HG02970 (cell line): Measurements from ENCODE around the gene TTLL7.

Experiments
- ATAC-seq: cut with Tn5 transposase; IDR thresholded peaks from one replicate; pipeline ENCODE4 v1.9.1; 2021; ENCODE audit warnings: mild to moderate bottlenecking, moderate library complexity, moderate number of reproducible peaks; ENCODE audit not compliant: unreplicated experiment, low FRiP score

The TTLL7 gene, protein sequence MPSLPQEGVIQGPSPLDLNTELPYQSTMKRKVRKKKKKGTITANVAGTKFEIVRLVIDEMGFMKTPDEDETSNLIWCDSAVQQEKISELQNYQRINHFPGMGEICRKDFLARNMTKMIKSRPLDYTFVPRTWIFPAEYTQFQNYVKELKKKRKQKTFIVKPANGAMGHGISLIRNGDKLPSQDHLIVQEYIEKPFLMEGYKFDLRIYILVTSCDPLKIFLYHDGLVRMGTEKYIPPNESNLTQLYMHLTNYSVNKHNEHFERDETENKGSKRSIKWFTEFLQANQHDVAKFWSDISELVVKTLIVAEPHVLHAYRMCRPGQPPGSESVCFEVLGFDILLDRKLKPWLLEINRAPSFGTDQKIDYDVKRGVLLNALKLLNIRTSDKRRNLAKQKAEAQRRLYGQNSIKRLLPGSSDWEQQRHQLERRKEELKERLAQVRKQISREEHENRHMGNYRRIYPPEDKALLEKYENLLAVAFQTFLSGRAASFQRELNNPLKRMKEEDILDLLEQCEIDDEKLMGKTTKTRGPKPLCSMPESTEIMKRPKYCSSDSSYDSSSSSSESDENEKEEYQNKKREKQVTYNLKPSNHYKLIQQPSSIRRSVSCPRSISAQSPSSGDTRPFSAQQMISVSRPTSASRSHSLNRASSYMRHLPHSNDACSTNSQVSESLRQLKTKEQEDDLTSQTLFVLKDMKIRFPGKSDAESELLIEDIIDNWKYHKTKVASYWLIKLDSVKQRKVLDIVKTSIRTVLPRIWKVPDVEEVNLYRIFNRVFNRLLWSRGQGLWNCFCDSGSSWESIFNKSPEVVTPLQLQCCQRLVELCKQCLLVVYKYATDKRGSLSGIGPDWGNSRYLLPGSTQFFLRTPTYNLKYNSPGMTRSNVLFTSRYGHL

DNA sequence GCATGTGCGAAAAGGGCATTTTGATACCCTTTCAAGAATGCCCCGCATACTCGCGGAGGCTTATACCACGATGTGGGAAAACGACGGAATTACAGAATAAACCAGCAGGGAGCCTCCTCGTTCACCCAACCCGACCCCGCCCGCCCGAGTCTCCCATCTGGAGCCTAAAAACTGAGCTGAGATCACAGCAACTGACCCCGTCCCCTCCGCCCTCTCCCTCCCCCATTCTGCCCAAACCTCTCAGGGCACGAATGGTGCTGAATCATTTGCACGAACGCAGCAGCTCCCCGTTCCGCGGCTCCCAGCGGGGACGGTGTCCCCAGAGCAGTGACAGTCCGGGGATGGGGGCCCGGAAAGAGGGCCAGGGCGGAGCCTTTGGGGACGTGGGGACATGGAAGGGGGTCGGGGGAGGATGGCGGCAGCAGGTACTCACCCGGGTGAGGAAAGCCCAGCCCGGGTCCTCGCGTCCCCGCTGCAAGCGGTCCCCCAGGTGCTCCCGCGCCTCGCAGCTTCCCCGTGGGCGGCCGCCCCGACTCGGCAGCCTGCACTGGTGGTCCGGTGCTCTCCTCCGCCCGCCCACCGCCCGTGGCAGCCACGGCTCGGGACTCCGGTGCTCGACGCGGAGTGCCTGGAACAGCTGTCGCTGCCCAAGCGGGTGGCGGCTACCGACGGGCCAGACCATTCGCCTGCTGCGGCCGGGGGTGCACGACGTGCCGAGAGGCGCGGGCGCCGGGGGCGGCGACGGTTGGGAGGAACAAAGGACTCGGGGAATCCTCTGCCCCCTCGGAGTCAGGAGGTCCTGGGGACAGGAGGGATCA is at the start of gene TTLL7:
TTLL7 (minus strand) TSS at position 635 of the 818 bp plus-strand sequence. CDS start 46,921 bp downstream, outside the sequence.
- ATAC-seq, result peak; percentile 83

DNA sequence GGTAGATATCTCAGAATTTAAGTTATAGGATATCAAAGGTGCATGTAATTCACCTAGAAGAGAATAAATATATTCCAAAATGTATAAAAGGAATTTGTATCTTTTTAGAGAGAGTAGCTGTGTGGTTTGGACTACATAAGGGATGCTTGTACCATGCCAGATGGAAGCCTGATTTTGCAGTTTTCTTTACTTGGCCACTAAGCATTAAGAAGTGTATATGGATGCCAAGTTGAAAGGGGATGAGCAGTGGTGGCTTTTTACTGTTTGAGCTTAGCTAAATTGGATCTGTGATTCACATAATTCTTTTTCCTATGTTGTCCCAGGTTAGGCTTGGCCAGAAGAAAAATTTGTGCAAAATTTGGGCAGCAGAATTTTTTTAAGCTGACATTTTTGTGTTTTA is 43.5 kb upstream of the TTLL7 start:
- no peak for ATAC-seq

DNA sequence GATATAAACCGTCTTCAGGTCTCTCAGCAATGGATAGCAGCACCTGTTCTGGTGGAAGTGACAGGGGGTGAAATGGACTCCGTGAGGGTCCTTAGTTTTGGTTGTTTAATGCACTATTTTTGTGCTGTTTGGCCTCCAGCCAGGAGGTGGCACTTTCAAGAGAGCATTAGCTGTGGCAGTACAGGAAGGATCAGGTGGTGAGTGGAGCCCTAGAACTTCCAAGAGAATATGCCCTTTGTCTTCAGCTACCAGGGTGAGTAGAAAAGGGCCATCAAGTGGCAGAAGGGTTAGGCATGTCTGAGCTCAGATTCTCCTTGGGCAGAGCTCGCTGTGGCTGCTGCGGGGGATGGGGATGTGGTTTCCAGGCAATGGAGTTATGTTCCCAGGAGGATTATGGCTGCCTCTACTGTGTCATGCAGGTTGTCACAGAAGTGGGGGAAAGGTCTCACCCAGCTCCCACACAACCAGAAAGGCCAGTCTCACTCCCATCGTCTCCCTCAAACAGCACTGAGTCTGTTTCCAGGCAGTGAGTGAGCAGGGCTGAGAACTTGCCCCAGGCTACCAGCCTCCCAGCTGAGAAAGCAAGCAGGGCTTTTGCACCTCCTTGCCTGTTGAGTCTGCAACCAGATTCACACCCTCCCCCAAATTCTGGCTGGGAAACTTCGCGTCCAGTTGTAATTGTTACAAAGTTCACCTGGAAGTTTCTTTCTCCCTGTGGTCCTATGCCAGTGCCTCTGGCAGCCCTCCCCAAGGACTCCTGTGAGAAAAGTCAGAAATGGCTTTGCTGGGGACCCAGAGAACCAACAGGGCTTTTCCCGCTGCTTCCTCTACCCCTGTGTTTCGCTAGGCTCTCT is 39.1 kb upstream of the TTLL7 start:
- ATAC-seq, result no peak

DNA sequence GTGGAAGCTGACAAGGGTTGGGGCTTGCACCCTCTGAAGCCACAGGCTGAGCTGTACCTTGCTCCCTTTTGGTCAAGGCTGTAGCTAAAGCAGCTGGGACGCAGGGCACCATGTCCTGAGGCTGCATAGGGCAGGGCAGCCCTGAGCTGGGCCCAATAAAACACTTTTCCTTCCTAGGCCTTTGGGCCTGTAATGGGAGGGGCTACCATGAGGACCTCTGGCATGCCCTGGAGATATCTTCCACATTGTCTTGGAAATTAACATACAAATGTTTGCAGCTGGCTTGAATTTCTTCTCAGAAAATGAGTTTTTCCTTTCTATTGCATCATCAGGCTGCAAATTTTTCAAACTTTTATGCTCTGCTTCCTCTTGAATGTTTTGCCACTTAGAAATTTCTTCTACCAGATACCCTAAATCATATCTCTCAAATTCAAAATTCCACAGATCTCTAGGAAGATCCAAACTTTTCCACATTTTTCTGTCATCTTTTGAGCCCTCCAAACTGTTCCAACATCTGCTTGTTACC is 32.9 kb upstream of the TTLL7 start:
- ATAC-seq, result no peak

DNA sequence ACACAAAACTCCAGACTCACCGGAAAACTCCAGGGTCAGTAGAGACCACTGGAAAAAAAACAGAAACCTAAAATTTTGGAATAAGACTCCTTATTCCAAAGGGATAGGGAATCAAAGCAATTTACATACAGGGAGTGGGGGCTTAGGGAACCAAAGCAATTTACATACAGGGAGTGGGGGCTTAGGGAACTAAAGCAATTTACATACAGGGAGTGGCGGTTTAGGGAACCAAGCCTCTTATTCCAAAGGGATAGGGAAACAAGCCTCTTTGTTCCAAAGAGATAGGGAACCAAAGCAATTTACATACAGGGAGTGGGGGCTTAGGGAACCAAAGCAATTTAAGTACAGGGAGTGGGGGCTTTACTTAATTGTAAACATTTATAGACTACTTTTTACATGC is 28.4 kb upstream of the TTLL7 start:
- ATAC-seq, result no peak

DNA sequence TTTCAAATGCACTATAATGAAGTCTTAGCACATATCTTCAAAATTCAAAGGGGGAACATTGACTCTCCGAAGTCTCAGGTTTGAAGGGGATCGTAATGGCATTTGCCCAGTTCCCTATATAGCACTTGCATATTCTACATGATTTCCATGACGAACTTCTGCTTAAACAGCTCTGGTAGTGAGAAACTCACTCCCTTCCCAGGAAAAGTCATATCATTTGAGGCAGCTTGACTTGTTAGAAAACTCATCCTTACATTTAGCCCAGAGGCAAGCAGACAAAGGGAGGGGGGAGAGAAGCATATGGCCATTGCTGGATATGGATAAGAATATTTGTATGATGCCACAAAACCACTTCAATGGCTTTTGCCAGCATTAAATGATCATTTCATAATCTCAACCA is 27.0 kb upstream of the TTLL7 start:
- ATAC-seq, result no peak

DNA sequence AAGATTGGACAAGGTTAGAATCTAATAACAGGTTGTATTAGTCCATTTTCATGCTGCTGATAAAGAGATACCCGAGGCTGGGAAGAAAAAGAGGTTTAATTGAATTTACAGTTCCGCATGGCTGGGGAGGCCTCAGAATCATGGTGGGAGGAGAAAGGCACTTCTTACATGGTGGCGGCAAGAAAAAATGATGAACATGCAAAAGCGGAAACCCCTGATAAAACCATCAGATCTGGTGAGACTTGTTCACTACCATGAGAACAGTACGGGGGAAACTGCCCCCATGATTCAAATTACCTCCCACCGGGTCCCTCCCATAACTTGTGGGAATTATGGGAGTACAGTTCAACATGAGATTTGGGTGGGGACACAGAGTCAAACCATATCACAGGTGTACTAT is 22.9 kb upstream of the TTLL7 start:
- ATAC-seq, result no peak

DNA sequence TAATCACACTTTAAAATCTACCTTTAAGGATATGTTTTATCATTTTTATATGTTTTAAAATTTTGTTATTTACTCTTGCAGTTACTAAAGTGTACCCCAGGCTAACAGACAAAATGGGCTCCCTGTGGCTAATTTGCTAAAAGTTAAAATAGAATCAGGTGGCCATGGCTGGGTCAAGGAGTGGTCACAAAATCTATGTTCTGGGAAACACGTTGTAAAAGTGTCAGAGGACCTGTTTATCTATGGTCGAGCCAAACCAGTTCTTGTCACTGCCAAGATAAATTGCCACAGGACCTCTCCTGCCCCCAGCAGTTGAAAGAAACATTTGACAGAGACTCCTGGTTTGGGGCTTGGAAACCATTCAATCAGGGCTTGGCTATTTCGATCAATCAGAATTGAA is 21.2 kb upstream of the TTLL7 start:
- ATAC-seq, result no peak

DNA sequence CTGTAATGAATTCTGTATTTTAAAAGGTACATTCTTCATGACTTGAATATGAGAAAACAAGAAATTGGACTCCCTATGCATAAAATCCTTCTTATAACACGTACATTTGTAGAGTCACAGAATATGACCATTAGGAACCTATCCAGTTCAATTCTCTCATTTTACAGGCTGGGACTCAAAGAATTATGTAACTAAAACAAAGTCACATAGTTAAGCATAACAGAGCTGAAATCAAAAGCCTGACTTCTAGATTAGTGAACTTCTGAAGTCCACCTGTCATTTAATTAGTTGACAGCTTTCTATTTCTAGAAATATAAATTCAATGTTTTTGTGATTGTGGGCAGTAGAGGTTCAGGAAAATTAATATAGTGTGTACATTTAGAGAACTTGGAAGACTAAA is 20.3 kb upstream of the TTLL7 start:
- no peak for ATAC-seq

DNA sequence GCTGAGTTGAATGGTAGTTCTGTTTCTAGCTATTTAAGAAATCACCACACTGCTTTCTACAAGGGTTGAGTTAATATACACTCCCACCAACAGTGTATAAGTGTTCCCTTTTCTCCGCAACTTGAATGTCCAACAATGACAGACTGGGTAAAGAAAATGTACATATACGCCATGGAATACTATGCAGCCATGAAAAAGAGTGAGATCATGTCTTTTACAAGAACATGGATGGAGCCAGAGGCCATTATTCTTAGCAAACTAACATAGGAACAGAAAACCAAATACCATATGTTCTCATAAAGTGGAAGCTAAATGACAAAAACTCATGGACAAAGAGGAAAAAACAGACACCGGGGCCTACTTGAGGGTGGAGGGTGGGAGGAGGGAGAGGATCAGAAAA is 14.8 kb upstream of the TTLL7 start:
- ATAC-seq, result no peak

DNA sequence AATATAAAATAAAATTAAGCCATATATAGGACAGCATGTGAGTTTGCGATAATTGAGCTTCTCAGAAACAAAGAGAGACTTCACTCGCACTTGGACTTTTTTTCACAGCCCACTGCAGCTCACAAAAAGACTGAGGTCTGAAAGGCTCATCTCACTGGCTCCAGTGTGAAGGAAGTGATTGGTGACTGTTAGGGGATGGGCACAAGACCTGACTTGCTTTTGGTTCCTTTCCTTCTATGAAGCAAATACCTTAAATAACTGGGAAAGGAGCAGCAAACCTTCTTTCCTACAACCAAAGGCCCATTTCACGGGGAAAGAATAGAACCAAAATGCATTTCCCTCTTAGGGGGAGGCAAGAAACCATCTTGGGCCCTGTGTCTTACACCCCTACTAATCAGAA is 13.1 kb upstream of the TTLL7 start:
- no peak for ATAC-seq

DNA sequence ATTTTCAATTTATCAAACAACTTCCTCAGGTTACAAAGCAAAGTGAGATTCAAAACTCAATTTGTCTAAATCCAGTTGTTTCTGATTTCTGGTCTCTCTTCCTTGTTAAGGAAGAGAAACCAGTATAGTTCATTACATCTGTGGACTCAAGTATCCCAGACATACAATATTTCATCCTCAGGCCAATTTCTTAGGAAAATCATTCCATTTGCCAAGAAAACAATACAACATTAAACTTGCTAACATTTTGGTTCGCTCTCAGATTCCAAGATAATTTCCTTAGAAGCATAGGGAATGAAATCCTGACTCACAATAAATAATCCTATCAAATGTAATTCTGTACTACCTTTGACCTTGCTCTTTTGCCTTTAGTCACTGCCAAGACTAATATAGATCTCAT is 11.2 kb upstream of the TTLL7 start:
- ATAC-seq, result no peak

DNA sequence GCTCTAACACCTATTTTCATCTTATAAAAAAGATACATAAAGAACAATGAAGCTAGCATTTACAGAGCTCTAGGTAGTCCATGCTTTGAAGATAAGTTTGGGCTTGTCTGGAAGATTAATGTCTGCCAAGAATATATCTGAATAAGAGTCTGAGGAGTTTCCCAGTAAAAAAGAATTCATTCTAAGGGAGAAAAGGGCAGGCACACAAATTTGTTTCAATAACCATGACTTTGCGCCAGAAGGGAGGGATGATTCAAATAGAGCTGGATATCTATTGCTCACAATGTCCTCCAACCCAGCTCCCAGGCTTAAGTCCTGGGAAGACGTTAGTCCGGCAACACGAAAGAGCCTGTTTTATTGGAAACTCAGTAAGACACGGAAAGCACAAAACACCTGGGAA is 9.7 kb upstream of the TTLL7 start:
- ATAC-seq, result no peak

DNA sequence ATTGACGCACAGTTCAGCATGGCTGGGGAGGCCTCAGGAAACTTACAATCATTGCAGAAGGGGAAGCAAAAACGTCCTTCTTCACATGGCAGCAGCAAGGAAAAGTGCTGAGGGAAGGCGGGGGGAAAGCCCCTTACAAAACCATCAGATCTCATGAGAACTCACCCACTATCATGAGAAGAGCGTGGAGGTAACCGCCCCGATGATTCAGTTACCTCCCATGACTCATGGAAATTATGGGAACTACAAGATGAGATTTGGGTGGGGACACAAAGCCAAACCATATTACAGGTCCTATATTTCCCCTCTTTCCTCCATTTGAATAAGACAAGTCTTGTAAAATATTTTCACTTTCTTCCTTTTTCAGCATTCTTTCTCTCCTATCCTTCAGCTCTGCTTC is 7.7 kb upstream of the TTLL7 start:
- no peak for ATAC-seq

DNA sequence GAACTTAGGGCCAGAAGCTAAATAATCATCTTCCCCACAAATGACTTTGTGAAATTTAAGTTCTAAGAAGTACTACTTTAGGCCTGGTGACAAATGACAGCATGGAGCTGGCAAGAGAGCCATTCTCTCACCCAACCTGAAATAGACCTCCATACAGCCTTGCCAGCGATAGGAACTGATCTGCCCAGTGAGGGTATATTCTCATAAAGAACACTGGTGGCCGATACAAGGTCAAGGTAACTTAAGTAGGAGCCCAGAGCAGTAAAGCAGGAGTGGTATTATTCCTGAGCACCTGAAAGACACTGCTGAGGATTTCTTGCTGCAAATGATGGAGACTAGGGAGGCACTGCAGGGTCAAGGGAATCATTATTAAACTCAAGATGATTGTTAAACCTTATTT is 2.6 kb upstream of the TTLL7 start:
- no peak for ATAC-seq

DNA sequence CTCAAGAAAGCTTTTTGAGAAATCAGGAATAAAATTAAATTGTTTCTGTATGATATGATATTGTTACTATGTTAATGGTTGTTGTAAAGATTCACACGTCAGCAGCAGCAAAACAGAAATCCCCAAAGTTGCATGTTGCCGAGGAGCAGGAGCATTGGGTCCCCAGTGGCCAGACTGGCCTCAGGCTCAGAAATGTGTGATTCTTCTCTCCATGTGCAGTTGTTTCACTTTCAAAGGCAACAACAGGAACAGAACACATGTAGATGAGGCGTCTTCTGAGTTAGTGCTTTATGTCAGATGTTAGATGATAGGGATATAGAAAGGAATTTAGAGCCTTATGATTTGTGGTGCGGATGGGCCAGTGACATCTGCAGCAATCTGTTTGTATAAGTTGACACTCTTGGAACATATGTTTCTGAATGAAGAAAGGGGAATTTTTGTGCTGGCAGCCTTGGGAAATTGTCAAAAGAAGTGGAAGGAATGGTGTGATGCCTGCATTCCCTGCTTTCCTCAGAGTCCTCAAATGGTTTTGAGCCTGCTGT is 2.1 kb upstream of the TTLL7 start:
- ATAC-seq, result no peak

DNA sequence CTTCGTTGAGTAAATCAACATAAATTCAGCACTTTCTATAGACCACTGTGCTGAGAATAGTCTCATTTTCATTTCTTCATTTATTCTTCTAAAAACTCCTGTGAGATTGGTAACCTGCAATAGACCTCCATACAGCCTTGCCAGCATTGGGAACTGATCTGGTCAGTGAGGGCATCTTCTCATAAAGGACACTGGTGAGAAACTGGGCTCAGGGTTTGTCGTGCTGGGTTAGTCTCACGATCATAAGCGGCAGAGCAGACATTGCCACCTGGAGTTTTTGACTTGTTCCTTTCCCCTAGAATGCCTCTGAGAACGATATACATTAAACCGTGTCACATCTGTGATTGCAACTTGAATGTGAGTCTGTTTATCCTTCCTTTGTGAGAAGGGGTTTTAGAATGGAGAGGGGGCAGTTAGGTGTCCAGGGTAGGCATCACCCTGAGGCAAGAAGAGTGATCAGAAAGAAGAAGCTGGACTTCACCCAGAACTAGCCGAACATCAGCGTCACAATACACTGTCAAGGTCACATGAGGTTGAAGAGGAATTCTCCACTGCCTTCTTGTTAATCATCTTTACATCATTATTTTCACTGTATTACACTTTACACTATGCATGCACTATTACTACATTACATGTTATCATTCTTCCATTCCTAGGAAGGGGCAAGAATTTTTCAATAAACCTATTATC is 1.4 kb upstream of the TTLL7 start:
- ATAC-seq, result no peak

DNA sequence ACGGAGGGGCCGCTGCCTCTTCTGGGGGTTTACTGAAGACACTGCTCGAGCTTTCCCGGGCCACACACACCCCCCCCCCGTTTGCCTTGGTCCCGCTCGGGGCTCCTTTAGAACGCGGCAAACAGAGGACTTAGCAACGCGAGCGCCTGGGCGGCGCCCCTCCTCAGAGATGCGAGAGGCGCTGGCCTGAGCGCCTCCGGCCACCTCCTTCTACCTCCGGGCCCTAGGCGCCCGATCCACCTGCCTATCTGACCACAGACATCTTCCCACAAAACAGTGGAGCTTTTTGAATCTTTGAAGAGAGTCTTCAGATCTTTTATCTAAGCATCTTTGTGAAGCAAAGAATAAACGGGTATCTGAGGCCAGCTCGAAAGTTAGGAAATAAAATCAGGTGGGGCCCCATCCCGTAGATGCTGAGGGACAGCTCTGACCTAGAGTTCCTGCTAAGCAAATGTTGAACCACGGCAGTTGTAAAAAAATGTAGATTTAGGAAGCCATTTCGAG is 436 bp upstream of the TTLL7 start:
- peak; percentile 75 for ATAC-seq

DNA sequence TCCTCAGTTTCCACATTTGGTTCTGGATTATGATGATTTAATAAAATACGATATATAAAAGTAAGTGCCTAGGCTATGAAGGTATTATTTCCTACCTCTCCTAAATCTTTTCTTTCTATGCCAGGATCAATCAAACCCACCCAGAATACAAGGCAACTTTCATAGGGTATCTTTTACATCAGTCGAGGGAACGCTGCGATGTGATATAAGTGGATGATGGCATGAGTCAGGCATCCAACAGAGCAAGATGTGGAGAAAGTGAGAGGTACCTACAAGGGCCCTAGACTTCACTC is 781 bp downstream of the TTLL7 start:
- no peak for ATAC-seq
